GM12878 (cell line): Measurements from ENCODE around the gene TBCCD1. TPM values are rescaled to one million over a fixed set of nuclear protein-coding genes. Genes with fewer than 3 reads are reported as not detected.

ENCODE experiments used
- ATAC-seq: fragments of 200-7000 bp; cut with Tn5 transposase; 3 replicates; pipeline ENCODE4 v1.9.1; 2020; ENCODE audit warnings: mild to moderate bottlenecking, moderate library complexity
- BruUV-seq: library from RNA; stranded (reverse); fragments of 400-500 nt; replicated peaks from 2 replicates; lab custom pipeline; 2021; lab: Mats Ljungman, UMichigan
- CTCF ChIA-PET: fragments of 300-600 bp; sonication (Branson Sonifier 250); formaldehyde crosslinking; extraction: SDS; loops from one replicate; lab custom pipeline; 2021; ENCODE audit warnings: inconsistent platforms; lab: Yijun Ruan, JAX
- POLR2A ChIA-PET: fragments of 350-600 bp; formaldehyde crosslinking; extraction: SDS; loops from one replicate; lab custom pipeline; 2021; ENCODE audit warnings: inconsistent platforms; lab: Charles Lee
- RAD21 ChIA-PET: fragments of 300-600 bp; sonication (Branson Sonifier 250); formaldehyde crosslinking; loops from one replicate; lab custom pipeline; 2023; ENCODE audit warnings: antibody characterized with exemption; ENCODE audit not compliant: unreplicated experiment; lab: Charles Lee
- SMC1A ChIA-PET: fragments of 300-600 bp; sonication (Branson Sonifier 250); formaldehyde crosslinking; loops from one replicate; lab custom pipeline; 2023; ENCODE audit not compliant: unreplicated experiment, uncharacterized antibody; lab: Charles Lee
- DNase-seq: peaks from one replicate; pipeline ENCODE4 v3.0.0-alpha.2; 2011; ENCODE audit warnings: low read depth, low spot score
- FAIRE-seq: peaks from 3 replicates; lab custom pipeline; 2011; peaks lifted over from hg19 to GRCh38; lab: Jason Lieb, UNC
- H2AFZ ChIP-seq: 2 replicates; pipeline ENCODE4 v1.6.0; 2011; ENCODE audit warnings: low read depth, low read length, control low read depth; ENCODE audit not compliant: control insufficient read depth
- H3K27ac ChIP-seq: 2 replicates; pipeline ENCODE4 v1.5.1; 2011; ENCODE audit warnings: control low read depth; ENCODE audit not compliant: control insufficient read depth, insufficient read depth
- H3K27me3 ChIP-seq, 2 experiments: replicated peaks in 1 of 2; 2 replicates each; pipeline versions ENCODE4 v1.6.0 to v1.6.1; 2011; ENCODE audit warnings: low read length in 1 of 2; ENCODE audit not compliant: control insufficient read depth in 2 of 2, insufficient read depth in 2 of 2
- H3K36me3 ChIP-seq, 2 experiments: 2 replicates each; pipeline ENCODE4 v1.5.1; 2011; ENCODE audit warnings: low read length in 1 of 2; ENCODE audit not compliant: control insufficient read depth in 2 of 2, insufficient read depth in 2 of 2
- H3K4me1 ChIP-seq: 2 replicates; pipeline ENCODE4 v1.6.1; 2011; ENCODE audit warnings: mild to moderate bottlenecking, low read length, moderate library complexity, mixed read lengths; ENCODE audit not compliant: control insufficient read depth, insufficient read depth
- H3K4me2 ChIP-seq: 2 replicates; pipeline ENCODE4 v1.6.0; 2011; ENCODE audit warnings: control low read depth; ENCODE audit not compliant: control insufficient read depth, insufficient read depth
- H3K4me3 ChIP-seq: fragments of 200-600 bp; sonication (generic); 2 replicates; pipeline ENCODE4 v1.5.1; 2016
- H3K79me2 ChIP-seq: 2 replicates; pipeline ENCODE4 v1.6.0; 2011; ENCODE audit warnings: low read length; ENCODE audit not compliant: control insufficient read depth, insufficient read depth
- H3K9ac ChIP-seq: 2 replicates; pipeline ENCODE4 v1.8.0; 2011; ENCODE audit warnings: low read length, control low read depth, mixed read lengths; ENCODE audit not compliant: control insufficient read depth, insufficient read depth
- H3K9me3 ChIP-seq: replicated peaks from 3 replicates; pipeline ENCODE4 v1.5.1; 2011; ENCODE audit warnings: mild to moderate bottlenecking, low read length; ENCODE audit not compliant: control insufficient read depth, insufficient read depth
- H4K20me1 ChIP-seq: 2 replicates; pipeline ENCODE4 v1.6.0; 2011; ENCODE audit not compliant: control insufficient read depth, insufficient read depth
- ATF2 ChIP-seq: IDR thresholded peaks from 2 replicates; pipeline ENCODE4 v1.6.1; 2012; ENCODE audit warnings: low read length, inconsistent platforms
- BCL3 ChIP-seq: IDR thresholded peaks from 2 replicates; pipeline ENCODE4 v1.6.1; 2011; ENCODE audit warnings: borderline replicate concordance, low read depth, mild to moderate bottlenecking, moderate library complexity, low read length; ENCODE audit not compliant: insufficient read depth, poor library complexity, severe bottlenecking
- BHLHE40 ChIP-seq, 2 experiments: fragments of 450-650 bp in 1 of 2; IDR thresholded peaks; 2 replicates each; pipeline ENCODE4 v1.6.1; 2011 to 2017; ENCODE audit warnings: low read depth in 2 of 2, borderline replicate concordance in 1 of 2, improper control_type of control experiment in 1 of 2, low read length in 1 of 2, mild to moderate bottlenecking in 1 of 2
- EED ChIP-seq: sonication (generic); IDR thresholded peaks from 2 replicates; pipeline ENCODE4 v1.6.1; 2016; ENCODE audit warnings: antibody characterized with exemption, low read depth
- ETV6 ChIP-seq, 2 experiments: fragments of 450-650 bp in 1 of 2; IDR thresholded peaks in 1 of 2; conservative IDR thresholded peaks in 1 of 2; 2 replicates each; pipeline ENCODE4 v1.6.1; 2014; ENCODE audit warnings: antibody characterized with exemption in 1 of 2, borderline replicate concordance in 1 of 2, low read depth in 1 of 2, mild to moderate bottlenecking in 1 of 2, moderate library complexity in 1 of 2
- HCFC1 ChIP-seq: fragments of 150-350 bp; IDR thresholded peaks from 2 replicates; pipeline ENCODE4 v1.6.1; 2014; ENCODE audit warnings: low read length
- IKZF2 ChIP-seq, 2 experiments: fragments of 450-650 bp; IDR thresholded peaks; 2 replicates each; pipeline ENCODE4 v1.6.1; 2017; ENCODE audit warnings: mild to moderate bottlenecking in 2 of 2, moderate library complexity in 2 of 2
- NBN ChIP-seq: fragments of 450-650 bp; IDR thresholded peaks from 2 replicates; pipeline ENCODE4 v1.6.1; 2016
- NFXL1 ChIP-seq: fragments of 450-650 bp; IDR thresholded peaks from 2 replicates; pipeline ENCODE4 v1.6.1; 2017; ENCODE audit warnings: antibody characterized with exemption, mild to moderate bottlenecking, borderline replicate concordance
- NR2F1 ChIP-seq: fragments of 450-650 bp; conservative IDR thresholded peaks from 2 replicates; pipeline ENCODE4 v1.6.1; 2017; ENCODE audit warnings: mild to moderate bottlenecking
- PRDM15 ChIP-seq: fragments of 450-650 bp; formaldehyde crosslinking; IDR thresholded peaks from 2 replicates; pipeline ENCODE4 v1.4.0; 2020; ENCODE audit warnings: mild to moderate bottlenecking, moderate library complexity
- RUNX3 ChIP-seq: IDR thresholded peaks from 2 replicates; pipeline ENCODE4 v1.6.1; 2012; ENCODE audit warnings: low read length, inconsistent platforms
- SP1 ChIP-seq: IDR thresholded peaks from one replicate; pipeline ENCODE4 v1.6.1; 2011; ENCODE audit warnings: low read depth, low read length
- TCF3 ChIP-seq: IDR thresholded peaks from 2 replicates; pipeline ENCODE4 v1.6.1; 2012; ENCODE audit warnings: low read depth, mild to moderate bottlenecking, low read length, borderline replicate concordance; ENCODE audit not compliant: insufficient read depth
- USF2 ChIP-seq: IDR thresholded peaks from 2 replicates; pipeline ENCODE4 v1.6.1; 2011; ENCODE audit warnings: low read depth, low read length, improper control_type of control experiment, borderline replicate concordance
- WGBS: methylation state at CpG from one replicate; pipeline ENCODE4 v1.1.6; 2016; ENCODE audit warnings: low lambda C conversion rate; ENCODE audit not compliant: insufficient replicate concordance, insufficient coverage; ENCODE audit errors: missing lambda C conversion rate; 5-methylcytosine and 5-hydroxymethylcytosine counted together
- in situ Hi-C: fragments of 300-500 bp; cut with MboI; formaldehyde crosslinking; loops from 9 replicates; pipeline ENCODE4 v1.14.3; 2018; ENCODE audit warnings: mixed read lengths
- intact Hi-C: fragments of 100-400 bp; cut with micrococcal nuclease; formaldehyde crosslinking; loops from one replicate; pipeline ENCODE4 v1.14.2; 2022; ENCODE audit not compliant: unreplicated experiment
- polyA plus RNA-seq, 11 experiments: library from polyadenylated mRNA; depleted of rRNA in 4 of 11; unstranded in 6 of 11; stranded (reverse) in 5 of 11; fragments of >200 nt; fragmentation: Nextera tagmentation in 4 of 11; fragmentation: Illumina TruSeq in 1 of 11; extraction: Ambion mirVana in 4 of 11; extraction: Trizol in 1 of 11; gene quantifications; 1 replicate in 1 of 11; 2 replicates in 10 of 11; pipeline versions ENCODE4 v1.2.1 to v1.2.3, GENCODE V29; 2011 to 2016; ENCODE audit warnings: inconsistent platforms in 2 of 11, missing spikeins in 2 of 11, low read depth in 1 of 11
- total RNA-seq, 4 experiments: library from RNA; depleted of rRNA in 3 of 4; stranded (reverse); fragments of >200 nt in 3 of 4; fragmentation: Illumina TruSeq in 1 of 4; extraction: Trizol in 1 of 4; gene quantifications; 2 replicates each; pipeline versions ENCODE4 v1.2.1 to v1.2.3, GENCODE V29; 2013 to 2021

The TBCCD1 gene
- total and polyA plus RNA-seq, 10 of the 15 experiments (the other 5 are each of a cell fraction or from before 2014, with no cell fraction given) = 6.9 to 23.4 (median 14.7) TPM

GRCh38 chr3:186510374-186511079 lies 56.6 kb downstream of the TBCCD1 start:
- no peaks in the 10 kb centered on the region for H3K9me3 ChIP-seq
- ATAC-seq (peak; percentile 67), FAIRE-seq (no peak), DNase-seq (no peak)
- no peak overlapping the region for H3K9ac ChIP-seq
- WGBS = under 1% methylated on average over 9 of the region's 9 CpGs
- H3K27me3 ChIP-seq = no peaks in the 10 kb centered on the region
- no TSS peak for BruUV-seq
- ChIA-PET RAD21 (interaction anchor here (0.6 to 7.8 kb wide), 11 partner anchors 9 to 529 kb away, joined by 3 to 192 read pairs (median 4); no protein-coding TSS in a partner anchor), SMC1A (interaction anchor here (0.8 to 12.3 kb wide), 15 partner anchors 9 to 269 kb away, joined by 3 to 257 read pairs (median 5); no protein-coding TSS in a partner anchor), CTCF (interaction anchor here (1.0 to 5.7 kb wide), 16 partner anchors 8 to 523 kb away, joined by 3 to 141 read pairs (median 4); no protein-coding TSS in a partner anchor), POLR2A (interaction anchor here (1.0 to 2.1 kb wide), 6 partner anchors 12 to 29 kb away, joined by 3 to 11 read pairs (median 4); no protein-coding TSS in a partner anchor)
- H3K4me2 ChIP-seq = peak overlapping the region; percentile 74
- H3K27ac ChIP-seq = peak overlapping the region; percentile 9
- intact Hi-C loops = loop anchor here (2.0 kb wide), 1 partner anchor 24 kb away; no protein-coding TSS in a partner anchor
- H4K20me1 ChIP-seq = no peaks in the 10 kb centered on the region
- H3K36me3 ChIP-seq = no peaks in the 10 kb centered on the region
- in situ Hi-C loops = no loop called here
- peaks cover 51% of the 10 kb centered on the region for H3K4me1 ChIP-seq
- H2AFZ ChIP-seq = no peak overlapping the region
- H3K79me2 ChIP-seq = no peaks in the 10 kb centered on the region
- H3K4me3 ChIP-seq = no peak overlapping the region
- TF ChIP-seq PRDM15 = no peak
- TF ChIP-seq NFXL1 = no peak
- TF ChIP-seq ATF2 = no peak
- TF ChIP-seq ETV6 (conservative IDR thresholded peaks at IDR 0.05 in 1 of 2, IDR thresholded peaks at IDR 0.05 in 1 of 2; ENCODE audit: borderline replicate concordance in 1 of 2, low read depth in 1 of 2) = peak in 1 of 2 experiments; percentile 39; a peak in 1 of 4 replicates
- TF ChIP-seq BHLHE40 (IDR thresholded peaks at IDR 0.05; ENCODE audit: borderline replicate concordance in 1 of 2, low read depth in 2 of 2, low read length in 1 of 2) = 0 out of 4 replicates have a peak, but pooled peaks of 1 of the 2 experiments have one; percentile 24
- TF ChIP-seq SP1 = peak; percentile 17
- TF ChIP-seq IKZF2 (IDR thresholded peaks at IDR 0.05) = peak; percentile 40 to 48; a peak in 2 of 4 replicates
- peak; percentile 68 for TF ChIP-seq BCL3
- TF ChIP-seq NBN = no peak
- TF ChIP-seq EED = peak; percentile 59
- TF ChIP-seq HCFC1 = no peak
- peak; percentile 45; the same call in 1 of the 2 replicates for TF ChIP-seq NR2F1
- no peak for TF ChIP-seq TCF3
- TF ChIP-seq RUNX3 = peak; percentile 92
- no peak for TF ChIP-seq USF2
